T-helper 9 cell (primary cell): ENCODE results near the gene FHIT.

Experiments
- DNase-seq: peaks from one replicate; pipeline ENCODE4 v3.0.0-alpha.2; 2020

FHIT gene

DNA sequence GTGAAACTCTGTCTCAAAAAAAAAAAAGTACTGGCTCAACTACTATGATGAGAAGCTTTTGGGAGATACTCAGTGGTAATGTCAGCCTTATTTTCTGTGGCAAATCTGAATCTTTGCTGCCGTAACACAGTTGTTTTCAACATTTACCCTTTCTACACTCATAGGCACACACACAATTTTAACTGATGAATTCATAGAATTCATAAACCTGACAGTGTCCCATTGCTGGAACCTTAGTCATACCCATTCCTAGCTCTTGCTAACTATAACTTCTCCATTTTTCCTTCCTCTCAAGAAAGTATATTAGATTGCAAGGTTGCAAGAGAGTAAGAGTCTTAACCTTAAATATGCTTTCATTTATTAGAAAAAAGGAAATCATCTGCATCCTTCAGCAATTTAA lies 496.6 kb downstream of the FHIT start:
- no peak for DNase-seq

DNA sequence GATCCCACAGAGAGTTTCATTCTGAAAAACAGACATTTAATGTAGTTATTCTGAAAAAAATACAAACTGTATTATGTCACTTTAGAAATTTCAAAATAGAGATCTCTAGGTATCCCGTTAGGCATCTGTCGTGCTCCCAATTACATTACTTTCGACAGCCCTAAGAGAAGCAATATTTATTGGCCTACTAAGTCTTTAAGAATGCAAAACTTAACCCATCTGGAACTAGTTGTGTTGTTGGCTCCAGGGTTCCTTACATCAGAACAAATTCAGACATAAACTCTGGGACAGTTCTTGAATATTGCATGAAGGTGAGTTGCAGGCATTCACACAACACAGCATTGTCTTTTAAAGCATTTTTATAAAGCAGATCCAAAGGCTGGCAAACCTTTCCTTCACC lies 498.4 kb downstream of the FHIT start:
- DNase-seq = no peak

DNA sequence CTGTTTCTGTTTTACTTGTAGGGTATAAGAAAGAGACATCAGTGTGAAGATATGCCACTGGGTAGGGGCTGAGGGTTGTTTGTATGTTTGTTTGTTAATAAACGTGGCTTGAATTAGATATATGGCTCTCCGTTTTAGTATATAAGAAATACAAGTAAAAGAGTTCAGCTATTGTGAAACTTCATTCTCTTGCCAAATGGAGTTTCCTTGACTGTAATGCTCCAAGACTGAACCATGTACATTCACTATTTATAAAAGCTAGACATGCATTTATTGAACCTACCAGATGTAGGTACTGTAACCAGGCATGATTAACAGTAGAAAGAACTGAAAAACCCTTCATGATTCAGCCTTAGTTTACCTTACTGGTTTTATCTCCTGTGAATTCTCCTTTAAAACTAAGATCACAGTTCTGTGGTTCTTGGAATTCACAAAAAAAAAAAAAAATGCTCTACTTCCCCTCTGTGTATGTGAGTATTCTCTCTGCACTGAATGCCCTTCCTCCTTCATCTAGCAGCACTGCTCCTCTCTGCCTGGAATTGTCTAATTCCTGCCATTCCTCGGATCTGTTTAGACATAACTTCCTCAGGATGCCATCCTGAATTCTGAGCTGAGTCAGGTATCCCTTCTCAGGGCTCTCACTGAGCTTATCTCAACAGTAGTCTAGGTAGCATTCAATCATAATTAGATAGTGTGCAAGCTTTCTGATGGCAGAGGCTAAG lies 504.4 kb downstream of the FHIT start:
- DNase-seq = no peak

DNA sequence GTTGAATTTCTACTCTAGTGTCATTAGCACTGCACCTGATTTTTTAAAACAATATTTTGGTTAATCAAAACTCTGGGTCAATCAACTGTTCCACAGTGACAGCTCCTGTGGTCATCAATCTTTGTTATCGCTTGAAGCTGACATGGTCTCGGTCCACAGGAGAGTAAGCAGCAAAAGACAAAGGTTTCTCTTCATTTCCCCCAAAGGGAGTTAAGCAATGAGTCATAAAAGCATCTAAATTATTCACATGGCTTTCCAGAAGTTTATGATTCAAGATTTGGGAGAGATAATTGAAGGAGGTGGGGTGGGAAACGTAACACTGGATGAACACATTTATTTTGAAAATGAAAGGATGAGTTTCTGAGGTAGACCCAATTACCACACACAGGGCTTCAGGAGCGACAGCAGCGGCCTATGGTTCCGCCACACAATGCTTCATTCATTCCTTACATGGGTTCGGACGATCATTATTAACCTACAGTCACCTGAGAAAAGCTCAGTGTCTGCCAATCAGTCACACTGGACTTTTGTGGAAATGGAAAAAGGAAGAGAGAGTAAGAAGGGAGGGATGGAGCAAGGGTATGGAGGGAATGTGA lies 505.1 kb downstream of the FHIT start:
- no peak for DNase-seq

DNA sequence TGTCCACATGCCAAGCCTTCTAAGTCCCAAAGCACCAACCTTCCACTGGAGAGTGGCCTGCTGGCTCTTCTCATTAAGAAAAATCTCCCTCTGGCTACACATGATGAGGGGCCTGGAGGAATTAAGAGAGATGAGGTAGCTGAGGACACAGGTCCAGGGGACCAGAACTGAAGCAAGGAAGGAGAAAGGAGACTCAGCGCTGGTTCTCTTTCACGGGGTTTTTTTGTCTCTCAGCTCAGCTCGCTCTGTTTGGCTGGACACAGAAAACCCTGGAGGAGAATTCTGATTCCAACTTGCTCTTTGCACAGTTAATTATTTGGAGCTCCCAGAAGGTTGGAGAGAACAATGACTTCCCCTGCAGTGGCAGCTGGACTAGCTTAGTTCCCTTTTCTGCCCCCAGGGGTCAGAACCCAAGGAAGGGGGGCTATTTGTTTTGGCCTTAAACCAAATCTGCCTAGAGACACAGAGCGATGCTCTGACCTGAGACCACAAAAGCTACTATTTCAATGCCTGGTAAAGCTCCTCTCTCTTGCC lies 507.6 kb downstream of the FHIT start:
- no peak for DNase-seq

DNA sequence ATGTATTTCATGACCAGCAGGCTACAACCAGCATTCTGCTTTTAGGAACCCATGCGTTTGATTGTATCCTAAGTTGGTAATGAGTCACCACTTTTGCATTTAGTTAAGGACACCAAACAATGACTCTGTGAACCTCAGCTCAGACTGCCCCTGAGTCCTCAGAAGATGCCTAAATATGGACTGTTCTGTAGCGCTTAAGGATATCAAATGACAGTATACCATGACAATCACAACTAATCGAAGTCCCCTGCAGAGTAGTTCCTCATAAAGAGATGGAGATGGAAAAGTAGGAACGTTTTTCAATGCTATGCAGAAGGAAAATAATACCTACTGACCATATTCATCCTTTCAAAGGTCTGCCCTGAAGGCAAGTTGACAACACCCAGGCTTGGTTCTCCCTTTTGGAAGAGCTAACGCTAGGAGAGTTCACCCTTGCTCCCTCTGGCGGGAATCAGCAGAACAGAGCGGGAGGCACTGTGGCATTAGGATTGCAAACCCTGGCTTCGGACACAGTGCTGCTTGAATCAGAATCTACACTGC lies 508.6 kb downstream of the FHIT start:
- no peak for DNase-seq

DNA sequence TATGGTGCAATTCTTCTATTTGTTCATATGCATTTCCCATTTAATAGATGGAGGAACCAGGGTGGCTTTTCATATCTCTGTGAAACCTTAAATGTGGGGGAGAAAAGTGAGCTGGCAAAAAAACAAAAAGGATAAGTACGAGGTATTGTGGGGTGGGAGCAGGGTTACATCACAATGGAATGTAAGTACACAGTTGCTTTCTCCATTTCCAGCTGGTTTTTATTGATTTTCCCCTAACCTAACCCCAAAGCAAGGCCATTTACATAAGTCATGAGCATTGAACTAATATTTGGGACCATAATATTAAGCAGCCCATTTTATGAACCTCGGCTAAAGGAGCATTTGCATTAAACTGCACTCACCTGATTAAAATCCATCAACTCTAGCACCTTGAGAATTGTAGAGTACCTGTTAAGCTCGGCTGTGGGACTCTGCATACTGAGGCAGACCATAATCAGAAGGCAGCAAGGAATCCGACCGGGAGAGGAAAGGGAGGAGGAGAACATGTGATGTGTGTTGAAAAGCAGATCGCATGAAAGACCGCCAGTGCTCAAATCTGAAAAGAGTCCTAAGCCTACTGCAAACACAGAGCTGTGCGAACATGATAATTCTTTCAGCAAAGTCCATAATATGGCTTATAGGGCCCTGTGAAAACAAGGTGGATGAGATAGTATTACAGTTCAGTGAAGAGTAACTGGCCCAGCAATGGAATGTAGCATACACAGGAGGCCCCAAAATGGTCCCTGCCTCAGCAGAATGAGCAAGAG lies 513.4 kb downstream of the FHIT start:
- no peak for DNase-seq

DNA sequence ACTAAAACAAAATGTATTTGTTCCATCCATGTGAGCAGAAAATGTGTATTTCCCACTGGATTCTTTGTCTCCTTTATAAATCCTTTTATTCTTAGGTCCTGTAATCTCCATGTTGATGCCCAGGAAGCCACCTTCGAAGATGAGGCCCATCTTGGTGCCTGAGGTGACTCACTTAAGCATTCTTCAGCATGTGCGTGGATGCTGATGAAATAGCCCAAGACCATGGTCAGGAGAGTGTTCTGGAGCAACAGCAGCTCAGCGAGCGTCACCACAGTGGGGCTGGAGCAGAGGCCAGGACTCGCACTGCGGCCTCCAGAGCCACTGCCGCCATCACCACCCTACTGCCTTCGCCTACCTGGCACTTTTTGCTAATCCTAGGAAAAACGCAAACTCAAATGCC lies 520.9 kb downstream of the FHIT start:
- DNase-seq = no peak

DNA sequence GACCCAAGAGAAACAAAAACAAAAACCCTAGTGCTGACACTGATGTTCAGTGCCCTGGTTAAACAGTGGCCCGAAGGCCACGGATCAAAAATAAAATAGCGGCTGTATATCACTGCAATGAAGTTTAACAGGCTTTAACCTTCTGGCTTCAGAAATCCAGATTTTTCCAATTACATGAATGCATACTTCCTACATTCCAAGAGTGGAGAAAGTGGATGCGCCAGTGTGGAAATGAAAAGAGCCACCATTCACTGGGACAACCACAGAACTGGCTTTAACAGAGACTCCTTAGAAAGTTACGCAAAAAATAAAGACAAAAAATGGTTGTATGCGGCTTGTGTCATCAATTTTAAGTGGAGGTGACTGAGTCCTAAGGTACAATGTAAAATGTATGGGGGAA lies 522.2 kb downstream of the FHIT start:
- no peak for DNase-seq

DNA sequence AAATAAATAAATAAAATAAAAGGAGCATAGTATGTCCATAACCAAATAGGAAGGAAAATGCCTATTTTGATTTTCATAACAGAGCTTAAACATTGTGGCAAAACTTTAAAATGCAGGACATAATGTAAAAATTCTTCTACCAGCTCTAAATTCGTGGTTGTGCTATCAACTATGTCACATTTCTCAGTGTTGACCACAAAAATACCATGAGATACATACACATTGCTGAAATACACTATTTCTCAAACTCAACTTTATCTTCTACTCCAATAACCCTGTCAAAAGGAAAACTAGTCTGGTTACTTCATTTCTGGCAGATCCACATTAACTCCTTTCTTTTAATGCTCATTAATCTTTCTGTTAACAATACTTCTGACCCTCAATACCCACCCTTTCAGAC lies 523.2 kb downstream of the FHIT start:
- DNase-seq = no peak

DNA sequence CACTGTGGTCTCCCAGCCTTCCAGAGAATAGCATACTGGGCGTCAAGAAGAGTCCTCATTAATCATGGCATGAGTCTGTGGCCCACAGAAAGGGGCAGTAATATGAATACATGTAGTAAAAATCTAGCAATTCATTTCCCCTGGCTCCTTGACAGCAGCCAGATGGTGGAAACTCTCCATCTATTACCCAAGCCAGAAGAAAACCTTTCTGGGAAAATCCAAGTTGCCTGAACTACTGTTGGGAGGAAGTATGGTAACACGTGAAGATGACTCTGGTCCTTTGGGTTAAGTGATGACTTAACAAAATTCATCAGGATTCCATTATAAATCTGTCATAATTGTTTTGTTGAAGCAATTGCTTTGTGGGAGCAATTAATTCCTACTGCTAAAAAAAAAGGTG lies 530.5 kb downstream of the FHIT start:
- no peak for DNase-seq

DNA sequence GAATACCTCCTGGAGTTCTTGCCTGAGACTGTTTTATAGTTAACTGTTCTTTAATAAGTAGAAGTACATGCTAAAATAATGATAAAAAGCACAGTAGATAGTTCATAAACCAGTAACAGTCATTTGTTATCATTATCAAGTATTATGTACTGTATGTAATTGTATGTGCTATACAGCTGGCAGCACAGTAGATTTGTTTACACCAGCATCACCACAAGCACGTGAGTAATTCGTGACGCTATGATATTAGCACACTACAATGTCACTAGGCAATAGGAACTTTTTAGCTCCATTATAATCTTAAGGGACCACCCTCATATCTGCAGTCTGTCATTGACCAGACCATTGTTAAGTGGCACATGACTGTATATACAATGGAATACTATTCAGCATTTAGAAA lies 534.7 kb downstream of the FHIT start:
- no peak for DNase-seq

DNA sequence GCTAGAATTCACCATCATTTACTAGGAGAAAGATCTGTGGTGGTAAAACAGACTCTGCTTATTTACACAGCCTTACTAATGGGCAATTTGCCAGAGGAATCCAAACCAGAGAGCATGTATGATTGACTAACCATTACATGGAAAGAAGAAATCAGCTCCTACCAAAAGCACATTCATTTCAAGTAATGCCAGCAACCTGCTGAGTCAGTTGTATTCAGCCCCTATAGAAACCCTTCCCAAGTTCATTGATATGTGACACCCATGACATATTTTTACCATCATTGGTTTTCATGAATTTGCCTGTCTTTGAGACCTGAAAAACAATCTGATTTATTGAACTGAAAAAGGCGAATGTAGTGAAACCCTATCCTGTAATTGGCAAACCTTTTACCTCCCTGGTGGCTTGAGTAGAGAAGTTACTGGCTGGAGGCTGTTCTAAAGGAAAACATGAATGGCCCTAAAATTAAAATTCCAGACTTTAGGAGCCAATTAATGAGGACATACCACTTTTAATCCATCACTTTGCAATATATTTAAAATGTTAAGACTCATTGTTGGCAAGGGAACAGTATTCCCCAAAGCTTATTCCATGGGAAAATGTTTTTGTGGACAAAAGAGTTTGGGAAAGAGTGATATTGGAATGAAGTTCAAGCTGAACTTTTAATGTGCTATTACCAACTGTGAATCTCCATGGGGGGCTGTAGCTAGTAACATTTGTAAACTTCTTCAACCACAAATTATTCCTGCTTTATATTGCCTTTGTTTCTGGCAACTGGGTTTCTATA lies 542.9 kb downstream of the FHIT start:
- no peak for DNase-seq

DNA sequence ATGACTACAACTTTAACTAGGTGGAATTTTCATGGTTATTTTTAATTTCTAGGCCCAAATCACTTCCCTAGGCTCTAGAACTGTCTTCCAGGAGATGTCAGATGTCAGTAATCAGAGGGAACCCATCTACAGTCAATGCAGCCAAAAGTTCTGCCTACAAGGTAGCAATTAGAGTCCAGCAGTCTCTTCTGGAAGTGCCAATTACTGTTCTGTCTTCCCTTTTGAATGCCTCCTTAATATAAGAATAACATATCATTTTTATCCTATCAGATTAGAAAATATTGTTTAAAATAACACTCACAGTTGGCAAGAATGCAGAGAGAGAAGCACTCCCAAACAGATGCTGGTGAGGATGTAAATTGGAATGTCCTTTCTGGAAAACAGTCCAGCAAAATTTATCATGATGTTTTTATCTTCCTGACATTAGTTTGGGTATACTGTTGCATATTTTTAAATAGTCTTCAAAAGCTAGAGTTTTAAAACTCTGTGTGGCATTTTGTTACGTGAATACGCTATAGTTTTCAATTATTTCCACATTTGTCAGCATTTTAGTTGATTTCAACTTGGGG lies 543.7 kb downstream of the FHIT start:
- DNase-seq = no peak

DNA sequence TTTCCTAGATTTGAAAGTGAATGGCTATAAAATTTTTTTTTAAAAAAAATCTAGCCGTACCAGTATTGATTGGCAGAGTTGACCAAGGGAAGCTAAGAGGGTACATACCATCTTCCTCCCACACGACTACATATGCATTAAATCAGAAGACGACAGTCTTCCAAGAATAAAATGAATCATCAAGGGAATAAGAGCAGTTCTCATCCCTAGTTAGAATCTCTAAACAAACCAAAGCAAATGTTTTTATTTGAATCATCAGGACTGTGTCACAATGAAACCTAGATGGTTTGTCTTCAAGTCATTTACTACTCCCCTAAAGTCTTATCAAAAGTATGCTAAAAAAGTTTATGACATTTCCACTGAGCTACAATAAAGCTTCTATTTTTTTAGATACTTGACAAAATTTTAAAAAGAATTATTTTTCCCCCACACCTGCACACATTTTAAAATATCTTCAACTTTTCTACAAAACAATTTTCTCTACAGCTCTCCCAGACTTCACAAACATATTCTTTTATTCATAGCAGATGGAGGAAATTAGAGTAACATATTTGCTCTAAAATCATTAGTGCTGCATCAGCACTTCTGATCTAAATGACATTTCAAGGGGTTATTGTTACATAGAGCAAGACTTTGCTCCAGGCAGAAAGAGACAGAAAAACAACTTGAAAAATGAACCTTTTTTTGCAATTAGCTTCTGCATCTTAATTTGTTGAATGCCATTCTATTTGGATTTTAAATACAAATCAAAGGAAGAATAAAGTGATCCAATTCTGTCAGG lies 547.1 kb downstream of the FHIT start:
- no peak for DNase-seq

DNA sequence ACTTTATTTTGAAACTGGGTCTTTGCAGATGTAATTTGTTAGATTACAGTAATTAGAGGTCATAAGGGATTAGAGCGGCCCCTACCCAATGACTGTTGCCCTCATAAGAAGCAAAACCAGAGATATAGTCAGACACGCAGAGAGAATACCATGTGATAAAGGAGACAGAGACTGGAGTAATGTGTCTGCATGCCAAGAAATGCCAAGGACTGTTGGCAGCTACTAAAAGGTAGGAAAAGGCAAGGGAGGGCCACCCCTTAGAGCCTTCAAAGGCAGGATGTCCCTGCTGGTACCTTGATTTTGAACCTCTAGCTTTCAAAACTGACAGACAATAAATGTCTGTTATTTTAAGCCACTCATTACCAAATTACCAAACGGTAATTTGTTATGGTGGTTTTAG lies 548.2 kb downstream of the FHIT start:
- no peak for DNase-seq

DNA sequence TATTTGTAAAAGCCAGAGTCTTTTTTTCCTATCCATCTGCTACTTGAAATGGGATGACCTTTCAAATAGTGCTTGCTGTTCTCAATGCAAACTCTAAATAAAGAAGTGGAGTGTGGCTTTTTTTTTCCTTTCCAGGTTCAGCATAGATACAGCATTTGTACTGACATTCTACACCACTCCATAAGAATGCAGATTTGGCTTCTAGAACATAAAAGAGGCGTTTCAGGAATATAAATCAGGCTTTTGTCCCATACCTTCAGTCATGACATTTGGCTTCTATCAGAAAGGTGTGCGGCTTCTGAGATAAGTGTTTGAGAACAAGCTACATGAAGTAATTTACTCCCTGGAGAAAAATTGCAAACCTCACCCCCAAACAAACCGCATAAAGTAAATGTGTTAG lies 553.1 kb downstream of the FHIT start:
- no peak for DNase-seq

DNA sequence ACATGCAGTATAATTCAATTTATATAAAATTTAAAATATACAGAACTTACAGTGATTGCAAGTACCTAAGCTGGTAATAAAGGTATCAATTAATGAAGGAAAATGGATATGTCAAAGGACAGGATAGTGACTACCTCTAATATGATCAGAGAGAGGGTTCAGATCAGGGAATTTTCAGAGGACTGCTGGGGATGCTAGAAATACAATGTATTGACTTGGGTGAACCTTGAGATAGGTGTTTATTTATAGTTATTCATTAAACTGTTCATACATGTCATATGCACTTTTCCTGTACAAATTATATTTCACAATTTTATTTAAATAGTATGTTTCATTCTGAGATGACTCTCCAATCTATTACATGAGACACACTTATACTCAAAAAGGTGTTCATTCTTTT lies 554.1 kb downstream of the FHIT start:
- no peak for DNase-seq

DNA sequence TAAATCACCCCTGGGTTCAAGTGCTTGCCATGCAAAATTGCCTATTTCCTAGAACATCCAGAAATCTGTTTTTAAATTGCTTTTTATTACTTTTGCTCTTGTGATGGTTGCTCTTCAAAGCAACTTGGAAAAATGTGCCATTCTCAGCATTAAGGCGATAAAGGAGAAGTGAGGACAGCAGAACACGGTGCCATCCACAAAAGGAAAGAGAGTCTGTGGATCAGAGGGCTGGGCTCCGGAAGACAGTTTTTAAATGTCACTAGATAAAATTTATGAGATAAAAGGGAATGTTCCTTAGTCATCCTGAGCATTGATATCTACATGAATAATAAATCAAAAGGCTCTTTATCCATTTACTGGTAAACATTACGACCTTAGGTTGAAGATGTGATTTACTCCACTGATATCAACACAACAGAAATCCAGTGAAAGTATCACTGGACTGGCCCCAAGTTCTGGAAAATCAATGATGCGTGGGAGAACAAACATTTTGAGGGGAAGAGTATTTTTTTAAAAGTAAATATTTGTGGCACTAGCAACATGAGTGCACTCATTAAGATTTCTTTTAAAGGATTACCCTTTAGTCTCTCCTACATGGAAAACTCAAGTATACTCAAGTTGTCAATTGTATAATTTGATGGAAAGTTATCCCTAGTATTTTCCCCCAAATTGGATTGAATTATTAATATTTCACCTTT lies 554.7 kb downstream of the FHIT start:
- DNase-seq = no peak

DNA sequence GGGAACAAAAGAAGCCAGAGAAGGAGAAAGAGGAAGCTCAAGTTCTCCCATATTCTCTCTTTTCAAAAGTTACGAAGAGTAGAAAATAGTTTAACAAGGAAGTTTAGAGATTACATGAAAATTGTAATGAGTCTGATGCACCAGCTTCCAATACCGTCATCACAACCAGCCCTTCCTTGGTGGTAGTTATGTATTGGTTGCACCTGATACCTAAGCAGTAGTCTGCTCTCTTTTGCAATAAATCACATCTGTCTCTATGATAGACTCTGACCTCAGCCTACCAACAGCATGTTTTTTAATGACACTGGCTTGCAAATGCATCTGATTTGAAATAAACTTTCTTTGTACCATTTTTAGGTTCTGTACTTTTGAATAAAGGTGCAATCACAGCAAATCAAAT lies 575.8 kb downstream of the FHIT start:
- no peak for DNase-seq

DNA sequence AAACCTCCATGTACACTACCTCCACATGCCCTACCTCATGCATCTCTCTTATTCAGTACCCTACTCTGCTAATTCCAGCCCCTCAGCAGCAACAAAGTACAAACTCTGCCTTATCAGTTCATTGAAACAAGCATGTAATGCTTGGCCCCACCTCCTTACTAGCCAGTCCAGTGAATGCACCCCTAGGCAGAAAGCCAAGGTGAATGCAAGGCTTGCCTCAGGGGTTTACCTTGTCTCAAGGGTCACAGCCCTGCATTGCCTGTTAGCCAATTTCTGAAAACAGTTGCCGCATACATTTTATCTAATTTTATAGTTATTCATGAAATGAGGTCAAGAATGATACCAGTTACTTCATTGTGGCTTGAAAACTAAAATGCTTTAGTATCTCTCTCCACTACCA lies 576.4 kb downstream of the FHIT start:
- DNase-seq = no peak
